H1 (cell line): ENCODE results near the gene PIK3R3. TPM values are rescaled to one million over a fixed set of nuclear protein-coding genes. Genes with fewer than 3 reads are reported as not detected.

Source experiments
- CTCF ChIA-PET: fragments of 300-600 bp; sonication (Branson Sonifier 250); formaldehyde crosslinking; loops from one replicate; lab custom pipeline; 2021; ENCODE audit not compliant: partially characterized antibody; lab: Charles Lee
- POLR2A ChIA-PET: fragments of 300-600 bp; sonication (Branson Sonifier 250); formaldehyde crosslinking; loops from one replicate; lab custom pipeline; 2021; ENCODE audit warnings: inconsistent platforms; ENCODE audit not compliant: partially characterized antibody; lab: Charles Lee
- DNase-seq, 2 experiments: peaks; one replicate each; pipeline versions ENCODE4 v3.0.0 to v3.0.0-alpha.2; 2010 to 2022; ENCODE audit warnings: low spot score in 2 of 2, low read depth in 1 of 2, mixed read lengths in 1 of 2
- FAIRE-seq: peaks from 2 replicates; lab custom pipeline; 2011; peaks lifted over from hg19 to GRCh38; lab: Jason Lieb, UNC
- H2AFZ ChIP-seq: 2 replicates; pipeline ENCODE4 v1.8.1; 2012; ENCODE audit warnings: low read length, inconsistent platforms
- H2AK5ac ChIP-seq: 2 replicates; pipeline ENCODE4 v1.6.1; 2013; ENCODE audit warnings: low read depth, low read length
- H2BK120ac ChIP-seq: replicated peaks from 2 replicates; pipeline ENCODE3; 2013; ENCODE audit warnings: low read depth, low read length, inconsistent platforms
- H2BK12ac ChIP-seq: 2 replicates; pipeline ENCODE4 v1.6.1; 2013; ENCODE audit warnings: low read depth, low read length
- H2BK15ac ChIP-seq: 2 replicates; pipeline ENCODE4 v1.6.1; 2013; ENCODE audit warnings: low read length
- H2BK20ac ChIP-seq: 2 replicates; pipeline ENCODE4 v1.6.1; 2013; ENCODE audit warnings: low read length
- H2BK5ac ChIP-seq: 2 replicates; pipeline ENCODE4 v1.6.1; 2013; ENCODE audit warnings: low read depth, low read length
- H3K14ac ChIP-seq: 2 replicates; pipeline ENCODE4 v1.6.1; 2013; ENCODE audit warnings: inconsistent platforms; ENCODE audit not compliant: insufficient read length
- H3K18ac ChIP-seq: 2 replicates; pipeline ENCODE4 v1.6.1; 2013; ENCODE audit warnings: low read length; ENCODE audit errors: extremely low read depth
- H3K23ac ChIP-seq: 2 replicates; pipeline ENCODE4 v1.6.1; 2013; ENCODE audit warnings: inconsistent platforms; ENCODE audit not compliant: insufficient read length
- H3K23me2 ChIP-seq: 2 replicates; pipeline ENCODE4 v1.6.1; 2013; ENCODE audit warnings: low read depth, low read length
- H3K27ac ChIP-seq: 2 replicates; pipeline ENCODE4 v1.6.1; 2011; ENCODE audit warnings: low read depth, low read length, inconsistent platforms
- H3K27me3 ChIP-seq, 4 experiments: replicated peaks in 1 of 4; 1 replicate in 1 of 4; 2 replicates in 3 of 4; pipeline versions ENCODE4 v1.6.1 to v1.8.1; 2011 to 2013; ENCODE audit warnings: low read length in 3 of 4, mild to moderate bottlenecking in 3 of 4, inconsistent platforms in 2 of 4, mixed read lengths in 2 of 4, moderate library complexity in 1 of 4; ENCODE audit not compliant: control insufficient read depth in 3 of 4, insufficient read depth in 3 of 4; ENCODE audit errors: extremely low read depth in 1 of 4
- H3K36me3 ChIP-seq, 4 experiments: 2 replicates each; pipeline versions ENCODE4 v1.6.1 to v1.8.1; 2011 to 2013; ENCODE audit warnings: mild to moderate bottlenecking in 4 of 4, low read length in 3 of 4, moderate library complexity in 2 of 4, control low read depth in 1 of 4, inconsistent platforms in 1 of 4; ENCODE audit not compliant: insufficient read depth in 4 of 4, control insufficient read depth in 2 of 4
- H3K4ac ChIP-seq: replicated peaks from 2 replicates; pipeline ENCODE3; 2013; ENCODE audit warnings: low read length, low read depth, mixed read lengths, inconsistent platforms; ENCODE audit not compliant: insufficient read length
- H3K4me1 ChIP-seq, 4 experiments: replicated peaks in 1 of 4; 1 replicate in 1 of 4; 2 replicates in 3 of 4; pipeline versions ENCODE4 v1.6.1 to v1.8.1; 2011 to 2013; ENCODE audit warnings: low read length in 3 of 4, inconsistent platforms in 2 of 4, mixed read lengths in 1 of 4; ENCODE audit not compliant: insufficient read depth in 4 of 4, control insufficient read depth in 3 of 4
- H3K4me2 ChIP-seq, 2 experiments: 2 replicates each; pipeline versions ENCODE4 v1.6.1 to v1.8.1; 2011 to 2013; ENCODE audit warnings: low read depth in 2 of 2, low read length in 2 of 2, control low read depth in 1 of 2, inconsistent platforms in 1 of 2, mild to moderate bottlenecking in 1 of 2; ENCODE audit not compliant: insufficient read depth in 1 of 2
- H3K4me3 ChIP-seq, 4 experiments: fragments of 200-600, 300-600 bp in 1 of 4; sonication (generic), shearing (Covaris generic), sonication (Bioruptor Twin) in 1 of 4; 2 replicates each; pipeline versions ENCODE4 v1.5.1 to v1.8.1; 2011 to 2016; ENCODE audit warnings: low read length in 4 of 4, low read depth in 3 of 4, control low read depth in 2 of 4, inconsistent platforms in 2 of 4, mild to moderate bottlenecking in 2 of 4, mixed read lengths in 1 of 4, moderate library complexity in 1 of 4; ENCODE audit not compliant: insufficient read depth in 2 of 4; ENCODE audit errors: extremely low read depth in 1 of 4
- H3K56ac ChIP-seq: replicated peaks from 2 replicates; pipeline ENCODE3; 2013; ENCODE audit warnings: low read depth, mild to moderate bottlenecking, mixed read lengths, low read length, inconsistent platforms; ENCODE audit not compliant: insufficient read length
- H3K79me1 ChIP-seq: 2 replicates; pipeline ENCODE4 v1.6.1; 2013; ENCODE audit warnings: low read depth, low read length, control low read depth
- H3K79me2 ChIP-seq, 2 experiments: 2 replicates each; pipeline versions ENCODE4 v1.6.1 to v1.8.1; 2012 to 2013; ENCODE audit warnings: low read length in 2 of 2, mild to moderate bottlenecking in 2 of 2, inconsistent platforms in 1 of 2; ENCODE audit not compliant: insufficient read depth in 2 of 2, control insufficient read depth in 1 of 2
- H3K9ac ChIP-seq, 4 experiments: replicated peaks in 1 of 4; 1 replicate in 1 of 4; 2 replicates in 3 of 4; pipeline versions ENCODE4 v1.6.1 to v1.8.1; 2011 to 2013; ENCODE audit warnings: low read depth in 3 of 4, low read length in 3 of 4, control low read depth in 2 of 4, mild to moderate bottlenecking in 2 of 4, moderate library complexity in 2 of 4, inconsistent platforms in 1 of 4; ENCODE audit errors: extremely low read depth in 1 of 4
- H3K9me3 ChIP-seq, 2 experiments: 2 replicates each; pipeline versions ENCODE4 v1.6.1 to v1.8.1; 2012 to 2013; ENCODE audit warnings: mild to moderate bottlenecking in 2 of 2, moderate library complexity in 2 of 2, control low read depth in 1 of 2, inconsistent platforms in 1 of 2, low read depth in 1 of 2, low read length in 1 of 2, mixed read lengths in 1 of 2; ENCODE audit not compliant: insufficient read depth in 2 of 2
- H4K20me1 ChIP-seq, 2 experiments: replicated peaks in 1 of 2; 2 replicates each; pipeline versions ENCODE3 to v1.8.1; 2011 to 2013; ENCODE audit warnings: inconsistent platforms in 2 of 2, low read length in 2 of 2, mild to moderate bottlenecking in 1 of 2; ENCODE audit not compliant: insufficient read depth in 2 of 2, control insufficient read depth in 1 of 2
- H4K5ac ChIP-seq: 2 replicates; pipeline ENCODE4 v1.6.1; 2013; ENCODE audit warnings: low read length, low read depth, mixed read lengths, inconsistent platforms; ENCODE audit not compliant: insufficient read length
- H4K8ac ChIP-seq: 2 replicates; pipeline ENCODE4 v1.8.0; 2013; ENCODE audit warnings: mild to moderate bottlenecking, moderate library complexity, low read length, inconsistent platforms; ENCODE audit not compliant: insufficient read depth; ENCODE audit errors: extremely low read depth
- H4K91ac ChIP-seq: replicated peaks from 2 replicates; pipeline ENCODE3; 2013; ENCODE audit warnings: low read length, mixed read lengths, inconsistent platforms; ENCODE audit not compliant: insufficient read length
- CHD2 ChIP-seq: IDR thresholded peaks from 2 replicates; pipeline ENCODE4 v1.6.1; 2012; ENCODE audit warnings: low read length, improper control_type of control experiment
- CREB1 ChIP-seq: IDR thresholded peaks from 2 replicates; pipeline ENCODE4 v1.6.1; 2012; ENCODE audit warnings: inconsistent platforms
- EGR1 ChIP-seq: IDR thresholded peaks from 2 replicates; pipeline ENCODE4 v1.6.1; 2011; ENCODE audit warnings: low read depth, low read length, borderline replicate concordance
- HDAC6 ChIP-seq: IDR thresholded peaks from one replicate; pipeline ENCODE4 v1.7.1; 2012; ENCODE audit warnings: low read depth, mild to moderate bottlenecking, inconsistent platforms, low read length, moderate library complexity
- NANOG ChIP-seq: IDR thresholded peaks from 2 replicates; pipeline ENCODE4 v1.6.1; 2011; ENCODE audit warnings: low read length, low read depth, mild to moderate bottlenecking, inconsistent platforms; ENCODE audit not compliant: insufficient read depth, poor library complexity, severe bottlenecking
- POLR2AphosphoS5 ChIP-seq: IDR thresholded peaks from 2 replicates; pipeline ENCODE4 v1.6.1; 2011; ENCODE audit warnings: low read depth, low read length
- RNF2 ChIP-seq: fragments of 200-900, 300-1000 bp; sonication (generic); IDR thresholded peaks from 2 replicates; pipeline ENCODE4 v1.7.1; 2016; ENCODE audit warnings: borderline replicate concordance, low read depth, mild to moderate bottlenecking, antibody characterized with exemption, low read length; ENCODE audit not compliant: poor library complexity, severe bottlenecking; ENCODE audit errors: missing control alignments
- SIRT6 ChIP-seq: IDR thresholded peaks from one replicate; pipeline ENCODE4 v1.7.1; 2012; ENCODE audit warnings: low read length, inconsistent platforms
- SP1 ChIP-seq: IDR thresholded peaks from 2 replicates; pipeline ENCODE4 v1.6.1; 2011; ENCODE audit warnings: low read depth, low read length
- TEAD4 ChIP-seq: IDR thresholded peaks from 2 replicates; pipeline ENCODE4 v1.6.1; 2012; ENCODE audit warnings: low read depth, low read length, inconsistent platforms, mixed read lengths
- ZNF274 ChIP-seq: IDR thresholded peaks from 2 replicates; pipeline ENCODE4 v1.7.0; 2012; ENCODE audit warnings: low read length, borderline replicate concordance; ENCODE audit errors: extremely low read depth
- WGBS, 2 experiments: shearing (Covaris generic) in 1 of 2; methylation state at CpG; one replicate each; pipeline versions ENCODE4 v1.1.6 to v1.1.7; 2013 to 2015; ENCODE audit warnings: low lambda C conversion rate in 2 of 2, mixed read lengths in 2 of 2, inconsistent platforms in 1 of 2, low coverage in 1 of 2, missing lambda C conversion rate in 1 of 2; ENCODE audit not compliant: insufficient replicate concordance in 2 of 2, insufficient coverage in 1 of 2, insufficient read length in 1 of 2; ENCODE audit errors: extremely low coverage in 1 of 2, missing lambda C conversion rate in 1 of 2; 5-methylcytosine and 5-hydroxymethylcytosine counted together
- polyA plus RNA-seq, 7 experiments: library from polyadenylated mRNA; depleted of rRNA in 3 of 7; stranded (reverse) in 5 of 7; unstranded in 2 of 7; fragments of >200 nt in 5 of 7; fragments of 200-250 nt in 2 of 7; gene quantifications; 1 replicate in 5 of 7; 2 replicates in 1 of 7; 4 replicates in 1 of 7; pipeline versions ENCODE4 v1.2.1 to v1.2.3, GENCODE V29; 2011 to 2013; ENCODE audit warnings: missing spikeins in 2 of 7, mixed read lengths in 2 of 7
- total RNA-seq: library from RNA; stranded (reverse); fragmentation: NEBNext Ultra II Directional; extraction: Animal tissue kit (Norgen Biotek cat#: 25700); gene quantifications from 2 replicates; pipeline ENCODE4 v1.2.1, GENCODE V29; 2021
- TF ChIP-seq, protein P1 (sequence below): IDR thresholded peaks from 2 replicates; pipeline ENCODE4 v1.6.1; 2012; ENCODE audit warnings: low read length, inconsistent platforms

Gene PIK3R3
- total and polyA plus RNA-seq, 2 of the 8 experiments (the other 6 are each of a cell fraction or from before 2014, with no cell fraction given), result 5.3 to 13.6 TPM

DNA sequence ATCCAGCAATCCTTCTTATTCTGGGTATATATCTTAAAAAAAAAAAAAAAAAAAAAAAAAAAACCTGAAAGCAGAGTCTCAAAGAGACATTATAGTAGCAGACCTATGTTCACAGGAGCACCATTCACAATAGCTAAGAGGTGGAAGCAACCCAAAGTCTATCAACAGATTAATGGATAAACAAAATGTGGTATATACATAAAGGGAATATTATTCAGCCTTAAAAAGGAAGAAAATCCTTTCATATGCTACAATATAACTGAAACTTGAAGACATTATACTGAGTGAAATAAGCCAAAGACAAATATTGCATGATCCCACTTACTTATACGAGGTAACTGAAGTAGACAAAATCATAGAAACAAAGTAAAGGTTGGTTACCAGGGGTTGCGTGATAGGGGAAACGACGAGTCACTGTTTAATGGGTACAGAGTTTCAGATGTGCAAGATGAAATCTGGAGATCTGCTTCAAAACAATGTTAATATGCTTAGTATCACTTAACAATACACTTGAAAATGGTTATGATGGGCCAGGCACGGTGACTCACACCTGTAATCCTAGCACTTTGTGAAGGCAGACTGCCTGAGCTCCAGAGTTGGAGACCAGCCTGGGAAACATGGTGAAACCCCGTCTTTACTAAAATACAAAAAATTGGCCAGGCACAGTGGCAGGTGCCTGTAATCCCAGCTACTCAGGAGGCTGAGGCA lies 29.5 kb downstream of the PIK3R3 start:
- H2BK120ac ChIP-seq, result no peak overlapping the region
- no peaks in the 10 kb centered on the region for H3K36me3 ChIP-seq
- H3K79me2 ChIP-seq, result no peaks in the 10 kb centered on the region; a peak in 1 of 4 replicates
- H4K5ac ChIP-seq, result no peak overlapping the region
- no peaks in the 10 kb centered on the region; a peak in 1 of 4 replicates for H3K9me3 ChIP-seq
- no peak overlapping the region for H2AK5ac ChIP-seq
- no peak overlapping the region for H2BK5ac ChIP-seq
- H3K4me2 ChIP-seq, result no peak overlapping the region
- H3K27me3 ChIP-seq, result no peaks in the 10 kb centered on the region
- no peaks in the 10 kb centered on the region for H3K4me1 ChIP-seq
- no peak overlapping the region for H3K14ac ChIP-seq
- no peak for FAIRE-seq
- H3K23ac ChIP-seq, result no peak overlapping the region
- H3K9ac ChIP-seq, result no peak overlapping the region
- no peaks in the 10 kb centered on the region for H3K23me2 ChIP-seq
- WGBS, 2 experiments, result 93% methylated on average over 6 of the region's 6 CpGs; no CpG with 5 or more reads in 1 of the 2 experiments
- no peak overlapping the region for H4K91ac ChIP-seq
- no peak overlapping the region for H2BK12ac ChIP-seq
- no peak overlapping the region for H3K27ac ChIP-seq
- no peak overlapping the region for H4K8ac ChIP-seq
- no peaks in the 10 kb centered on the region for H4K20me1 ChIP-seq
- no peak overlapping the region for H3K56ac ChIP-seq
- H3K18ac ChIP-seq, result no peak overlapping the region
- DNase-seq, result no peak
- no peak overlapping the region for H2AFZ ChIP-seq
- no peak overlapping the region for H3K4ac ChIP-seq
- H2BK15ac ChIP-seq, result no peak overlapping the region
- no peaks in the 10 kb centered on the region for H3K79me1 ChIP-seq
- no peak overlapping the region for H3K4me3 ChIP-seq
- H2BK20ac ChIP-seq, result no peak overlapping the region
- POLR2A ChIA-PET, result interaction anchor here (1.1 kb wide), 1 partner anchor 29 kb away, joined by 3 read pairs; the partner anchor contains the start of gene PIK3R3
- CTCF ChIA-PET, result interaction anchor here (1.6 kb wide), 1 partner anchor 67 kb away, joined by 4 read pairs; no protein-coding TSS in a partner anchor
- TF ChIP-seq POLR2AphosphoS5 (no peak), SIRT6 (no peak), CHD2 (no peak), TEAD4 (no peak), NANOG (no peak), HDAC6 (no peak), RNF2 (no peak), ZNF274 (no peak), CREB1 (no peak), SP1 (no peak), EGR1 (no peak)
- TF ChIP-seq, protein P1, sequence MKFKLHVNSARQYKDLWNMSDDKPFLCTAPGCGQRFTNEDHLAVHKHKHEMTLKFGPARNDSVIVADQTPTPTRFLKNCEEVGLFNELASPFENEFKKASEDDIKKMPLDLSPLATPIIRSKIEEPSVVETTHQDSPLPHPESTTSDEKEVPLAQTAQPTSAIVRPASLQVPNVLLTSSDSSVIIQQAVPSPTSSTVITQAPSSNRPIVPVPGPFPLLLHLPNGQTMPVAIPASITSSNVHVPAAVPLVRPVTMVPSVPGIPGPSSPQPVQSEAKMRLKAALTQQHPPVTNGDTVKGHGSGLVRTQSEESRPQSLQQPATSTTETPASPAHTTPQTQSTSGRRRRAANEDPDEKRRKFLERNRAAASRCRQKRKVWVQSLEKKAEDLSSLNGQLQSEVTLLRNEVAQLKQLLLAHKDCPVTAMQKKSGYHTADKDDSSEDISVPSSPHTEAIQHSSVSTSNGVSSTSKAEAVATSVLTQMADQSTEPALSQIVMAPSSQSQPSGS, result no peak
